Colon (tissue), 2 donors: ENCODE data around the gene CIITA.
"Not testable (repeated sequence)": the region's sequence is repeated elsewhere in the genome, so short reads cannot be mapped to it uniquely, and the experiment has no call there.

ENCODE experiments used
- FAIRE-seq: peaks from 2 replicates; lab custom pipeline; 2012; peaks lifted over from hg19 to GRCh38; lab: Jason Lieb, UNC
- donor health status: control.
- donor health status: control.

Gene CIITA, protein sequence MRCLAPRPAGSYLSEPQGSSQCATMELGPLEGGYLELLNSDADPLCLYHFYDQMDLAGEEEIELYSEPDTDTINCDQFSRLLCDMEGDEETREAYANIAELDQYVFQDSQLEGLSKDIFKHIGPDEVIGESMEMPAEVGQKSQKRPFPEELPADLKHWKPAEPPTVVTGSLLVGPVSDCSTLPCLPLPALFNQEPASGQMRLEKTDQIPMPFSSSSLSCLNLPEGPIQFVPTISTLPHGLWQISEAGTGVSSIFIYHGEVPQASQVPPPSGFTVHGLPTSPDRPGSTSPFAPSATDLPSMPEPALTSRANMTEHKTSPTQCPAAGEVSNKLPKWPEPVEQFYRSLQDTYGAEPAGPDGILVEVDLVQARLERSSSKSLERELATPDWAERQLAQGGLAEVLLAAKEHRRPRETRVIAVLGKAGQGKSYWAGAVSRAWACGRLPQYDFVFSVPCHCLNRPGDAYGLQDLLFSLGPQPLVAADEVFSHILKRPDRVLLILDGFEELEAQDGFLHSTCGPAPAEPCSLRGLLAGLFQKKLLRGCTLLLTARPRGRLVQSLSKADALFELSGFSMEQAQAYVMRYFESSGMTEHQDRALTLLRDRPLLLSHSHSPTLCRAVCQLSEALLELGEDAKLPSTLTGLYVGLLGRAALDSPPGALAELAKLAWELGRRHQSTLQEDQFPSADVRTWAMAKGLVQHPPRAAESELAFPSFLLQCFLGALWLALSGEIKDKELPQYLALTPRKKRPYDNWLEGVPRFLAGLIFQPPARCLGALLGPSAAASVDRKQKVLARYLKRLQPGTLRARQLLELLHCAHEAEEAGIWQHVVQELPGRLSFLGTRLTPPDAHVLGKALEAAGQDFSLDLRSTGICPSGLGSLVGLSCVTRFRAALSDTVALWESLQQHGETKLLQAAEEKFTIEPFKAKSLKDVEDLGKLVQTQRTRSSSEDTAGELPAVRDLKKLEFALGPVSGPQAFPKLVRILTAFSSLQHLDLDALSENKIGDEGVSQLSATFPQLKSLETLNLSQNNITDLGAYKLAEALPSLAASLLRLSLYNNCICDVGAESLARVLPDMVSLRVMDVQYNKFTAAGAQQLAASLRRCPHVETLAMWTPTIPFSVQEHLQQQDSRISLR

GRCh38 chr16:10876799-10877341 is at the start of gene CIITA:
TSS of gene CIITA (plus strand) at chr16:10877202. CDS start at chr16:10877331, 129 bp downstream.
- FAIRE-seq = no peak

- no peak for FAIRE-seq
These were observed 49.2 kb upstream of the CIITA start for GRCh38 chr16:10827691-10828341.

GRCh38 chr16:10828851-10829366 is 48.1 kb upstream of the CIITA start:
- FAIRE-seq = no peak

DNA sequence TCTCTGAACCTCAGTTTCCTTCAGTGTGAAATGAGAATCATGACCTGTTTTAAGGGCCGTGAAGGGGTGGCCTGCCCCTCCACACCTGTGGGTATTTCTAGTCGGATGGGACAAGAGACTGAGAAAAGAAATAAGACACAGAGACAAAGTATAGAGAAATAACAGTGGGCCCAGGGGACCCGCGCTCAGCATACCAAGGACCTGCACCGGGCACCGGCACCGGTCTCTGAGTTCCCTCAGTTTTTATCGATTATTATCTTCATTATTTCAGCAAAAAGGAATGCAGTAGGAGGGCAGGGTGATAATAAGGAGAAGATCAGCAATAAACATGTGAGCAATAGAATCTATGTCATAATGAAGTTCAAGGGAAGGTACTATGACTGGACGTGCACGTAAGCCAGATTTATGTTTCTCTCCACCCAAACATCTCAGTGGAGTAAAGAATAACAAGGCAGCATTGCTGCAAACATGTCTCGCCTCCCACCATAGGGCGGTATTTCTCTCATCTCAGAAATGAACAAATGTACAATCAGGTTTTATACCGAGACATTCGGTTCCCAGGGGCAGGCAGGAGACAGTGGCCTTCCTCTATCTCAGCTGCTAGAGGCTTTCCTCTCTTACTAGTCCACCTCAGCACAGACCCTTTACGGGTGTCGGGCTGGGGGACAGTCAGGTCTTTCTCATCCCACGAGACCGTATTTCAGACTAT is 47.5 kb upstream of the CIITA start:
- not testable (repeated sequence) for FAIRE-seq

GRCh38 chr16:10830240-10830639 is 46.8 kb upstream of the CIITA start:
- FAIRE-seq = not testable (repeated sequence)

DNA sequence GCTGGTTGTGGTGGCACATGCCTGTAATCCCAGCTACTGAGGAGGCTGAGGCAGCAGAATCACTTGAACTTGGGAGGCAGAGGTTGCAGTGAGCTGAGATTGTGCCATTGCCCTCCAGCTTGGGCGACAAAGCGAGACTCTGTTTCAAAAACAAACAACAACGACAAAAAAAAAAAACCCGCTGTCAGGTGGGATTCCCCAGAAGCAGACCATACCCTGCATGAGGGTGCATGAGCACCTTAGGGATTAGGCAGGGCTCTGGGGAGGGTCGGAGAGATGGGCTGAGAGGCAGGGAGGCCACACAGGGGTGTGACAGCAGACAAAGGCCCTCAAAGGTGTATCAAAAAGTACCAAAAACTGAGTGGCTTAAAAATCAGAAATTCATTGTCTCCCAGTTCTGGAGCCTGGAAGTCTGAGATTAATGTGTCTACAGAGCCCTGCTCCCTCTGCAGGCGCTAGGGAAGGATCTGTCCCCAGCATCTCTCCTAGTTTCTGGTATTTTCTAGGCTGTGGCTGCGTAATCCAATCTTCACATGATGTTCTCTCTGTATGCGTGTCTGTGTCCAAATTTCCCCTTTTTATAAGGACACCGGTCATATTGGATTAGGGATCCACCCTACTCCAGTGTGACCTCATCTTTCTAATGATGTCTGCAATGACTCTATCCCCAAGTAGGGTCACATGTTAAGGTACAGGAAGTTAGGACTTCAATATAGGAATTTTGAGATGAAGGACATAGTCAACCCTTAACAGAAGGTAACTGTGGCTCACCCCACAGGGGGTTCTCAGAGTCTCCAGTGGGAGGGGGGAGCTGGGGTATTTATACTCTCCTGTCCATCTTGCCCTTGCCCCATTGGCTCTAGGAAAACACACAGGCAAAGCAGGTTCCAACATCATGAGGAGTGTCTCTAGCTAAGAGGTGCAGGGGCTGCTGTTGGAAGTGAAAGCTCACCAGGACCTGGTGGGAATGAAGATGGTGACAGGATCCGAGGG is 44.8 kb upstream of the CIITA start:
- no peak for FAIRE-seq

GRCh38 chr16:10833271-10833670 is 43.7 kb upstream of the CIITA start:
- FAIRE-seq = no peak

- no peak for FAIRE-seq
These were observed 42.9 kb upstream of the CIITA start for GRCh38 chr16:10834130-10834529.

GRCh38 chr16:10834766-10835165 is 42.2 kb upstream of the CIITA start:
- no peak for FAIRE-seq

DNA sequence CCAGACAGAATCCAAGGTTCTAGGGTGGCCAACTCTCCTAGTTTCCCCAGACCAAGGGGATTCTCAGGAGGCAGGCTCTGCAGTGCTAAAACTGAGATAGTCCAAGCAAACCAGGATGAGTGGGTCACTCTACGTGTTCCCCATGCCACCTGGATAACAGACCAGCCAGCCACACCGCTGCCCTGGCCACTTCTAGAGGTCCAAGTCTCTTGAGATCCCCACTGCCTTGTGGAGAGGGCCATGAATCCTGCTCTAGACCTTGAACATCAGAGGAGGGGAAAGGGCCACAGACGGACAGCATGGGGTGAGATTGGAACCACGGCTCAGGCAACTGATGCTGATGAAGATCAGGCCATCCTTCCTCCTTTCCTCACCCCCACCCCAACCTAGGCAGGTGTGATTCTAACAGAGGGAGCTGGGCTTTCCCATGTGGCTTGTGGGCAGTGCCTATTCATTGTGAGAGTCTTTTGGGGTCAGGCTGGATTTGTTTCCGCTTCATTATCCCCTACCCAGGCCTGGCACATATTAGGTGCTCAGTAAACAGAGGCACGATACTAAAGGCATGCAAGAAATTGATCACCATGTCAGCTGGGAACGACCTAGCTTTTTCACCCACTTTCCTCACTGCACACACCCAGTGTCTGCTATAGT is 41.6 kb upstream of the CIITA start:
- no peak for FAIRE-seq

DNA sequence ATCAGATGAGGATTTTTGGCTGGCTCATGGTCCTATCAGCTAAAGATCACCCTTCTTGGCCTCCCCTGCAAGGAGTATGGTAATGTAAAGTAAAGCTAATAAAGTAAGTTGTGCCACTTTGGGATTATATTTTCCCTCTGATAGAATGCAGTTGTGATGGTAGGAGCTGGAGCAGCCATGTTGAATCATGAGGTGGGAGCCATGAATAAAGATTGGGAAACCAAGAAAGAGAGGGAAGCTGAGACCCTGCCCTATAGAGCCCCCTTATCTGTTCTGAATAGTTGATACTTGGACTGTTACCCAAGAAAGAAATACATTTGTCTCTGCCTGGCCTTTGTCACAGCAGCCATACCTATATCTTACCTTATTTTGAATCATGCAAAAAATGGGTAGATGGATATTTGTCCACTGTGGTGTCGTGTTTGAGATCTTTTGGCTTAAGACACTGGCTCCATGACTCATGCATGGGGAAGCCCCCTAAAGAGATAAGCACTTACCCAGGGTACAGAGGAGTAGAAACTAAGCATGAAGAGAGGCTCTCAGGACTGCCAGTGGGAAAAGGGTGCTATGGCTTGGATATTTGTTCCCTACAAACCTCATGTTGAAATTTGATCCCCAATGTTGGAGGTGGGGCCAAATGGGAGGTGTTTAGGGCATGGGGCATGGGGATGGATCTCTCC is 40.7 kb upstream of the CIITA start:
- FAIRE-seq = no peak

- FAIRE-seq = no peak
These were observed 38.3 kb upstream of the CIITA start for GRCh38 chr16:10838621-10839278.

GRCh38 chr16:10839279-10839666 is 37.7 kb upstream of the CIITA start:
- FAIRE-seq = no peak

GRCh38 chr16:10840703-10841102 is 36.3 kb upstream of the CIITA start:
- FAIRE-seq = no peak

- FAIRE-seq = no peak
These were observed 30.6 kb upstream of the CIITA start for GRCh38 chr16:10846213-10846998.

GRCh38 chr16:10847176-10847575 is 29.8 kb upstream of the CIITA start:
- no peak for FAIRE-seq
